GM21528 (cell line): ENCODE data around the gene ALS2.
A peak's percentile ranks its signal among the peaks of the same experiment; 100 is the strongest.
"Not testable (repeated sequence)": the region's sequence is repeated elsewhere in the genome, so short reads cannot be mapped to it uniquely, and the experiment has no call there.

Source experiments
- ATAC-seq: cut with Tn5 transposase; IDR thresholded peaks from one replicate; pipeline ENCODE4 v1.9.1; 2021; ENCODE audit warnings: mild to moderate bottlenecking, moderate library complexity; ENCODE audit not compliant: unreplicated experiment, low FRiP score

ALS2 gene

DNA sequence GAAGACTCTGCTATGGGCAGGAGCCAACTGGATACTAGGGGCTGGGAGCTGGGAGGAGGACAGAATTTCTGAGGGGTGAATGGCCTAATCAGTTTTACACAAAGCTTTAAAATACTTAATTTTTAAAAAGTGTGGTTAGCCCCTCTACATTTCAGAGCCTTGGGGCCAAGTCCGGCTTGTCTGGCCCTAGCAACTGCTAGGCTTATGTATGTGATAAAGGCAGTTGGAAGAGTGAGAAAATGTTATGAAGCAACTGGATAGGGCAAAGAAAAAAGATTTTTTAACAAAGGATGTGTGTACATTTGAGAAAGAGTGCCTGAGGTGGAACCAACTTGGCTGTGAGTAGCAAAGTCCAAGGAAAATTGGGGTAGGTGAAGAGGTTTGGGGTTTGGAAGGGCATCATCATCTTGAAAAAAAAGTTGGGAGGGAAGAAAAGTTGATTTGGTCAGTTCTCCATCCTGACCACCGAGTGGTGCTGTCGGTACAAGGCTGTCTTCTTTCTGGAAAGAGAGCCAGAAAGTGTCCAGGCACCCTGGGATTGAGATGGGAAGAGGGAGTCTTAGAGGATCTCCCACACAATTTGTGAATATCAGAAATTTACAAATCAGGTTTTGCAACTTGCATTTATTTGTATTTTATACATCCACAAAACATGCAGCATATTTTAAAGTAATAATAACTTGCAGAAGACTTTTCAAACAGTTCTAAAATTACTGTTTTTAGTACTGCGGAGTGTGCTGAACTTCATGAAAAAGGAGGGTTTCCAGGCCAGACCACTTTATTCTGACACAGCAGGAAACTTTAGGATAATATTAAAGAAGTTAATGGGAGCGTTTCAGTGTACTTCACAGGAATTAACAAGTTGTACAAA, 15.1 kb upstream of the ALS2 start:
- no peak for ATAC-seq

DNA sequence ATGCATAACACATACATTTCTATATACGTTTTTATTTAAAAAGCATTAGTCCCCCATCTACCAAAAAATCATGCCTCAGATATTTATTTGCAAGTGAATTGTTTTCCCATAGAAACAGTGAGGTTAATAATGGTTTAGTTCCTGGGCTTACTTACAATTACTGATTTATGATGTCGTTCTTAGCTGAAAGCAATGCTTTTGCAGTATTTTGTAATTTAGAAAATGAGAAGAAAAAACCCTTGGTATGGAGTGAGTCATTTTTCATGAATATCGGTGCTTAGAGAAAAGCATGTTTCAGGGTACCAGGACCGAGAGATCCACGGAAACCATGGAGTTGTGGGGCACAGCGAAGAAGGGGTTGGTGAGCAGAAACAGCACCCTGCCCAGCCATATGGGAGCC, 13.6 kb upstream of the ALS2 start:
- ATAC-seq = no peak

DNA sequence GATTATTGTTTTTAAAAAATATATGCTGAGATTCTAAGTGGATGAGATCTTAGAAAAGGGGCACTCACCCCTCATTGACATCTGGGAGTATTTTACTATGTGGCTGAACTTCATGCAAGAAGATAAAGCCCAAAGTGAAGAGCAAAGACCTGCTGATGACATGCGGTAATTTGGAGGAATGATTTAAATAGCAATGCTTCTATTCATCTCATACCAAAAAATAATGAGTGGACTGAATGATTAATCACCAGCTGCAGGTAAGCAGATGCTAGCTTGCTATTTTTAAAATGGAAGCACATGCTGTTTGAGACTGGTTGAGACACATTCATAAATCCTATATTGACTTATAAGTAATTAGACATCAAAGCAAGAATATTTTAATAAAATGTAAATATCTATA, 12.9 kb upstream of the ALS2 start:
- no peak for ATAC-seq

DNA sequence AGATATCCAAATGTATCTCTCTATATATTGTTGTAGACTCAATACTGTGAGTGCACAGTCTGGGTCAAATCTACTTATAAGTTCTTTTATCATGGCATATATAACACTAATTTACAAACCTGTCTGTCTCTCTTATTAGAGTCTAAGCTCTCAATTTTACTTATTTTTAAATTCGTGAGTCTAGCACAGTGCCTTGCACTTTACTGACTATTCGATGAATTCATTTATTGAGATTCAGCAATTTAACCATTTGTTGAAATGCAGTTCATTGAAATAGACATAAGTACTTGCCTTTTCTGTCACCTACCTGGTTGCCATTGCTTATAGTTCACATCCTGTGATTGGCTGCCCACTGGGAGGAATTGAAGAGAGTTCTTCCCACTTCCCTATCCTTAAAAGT, 10.3 kb upstream of the ALS2 start:
- ATAC-seq = no peak

DNA sequence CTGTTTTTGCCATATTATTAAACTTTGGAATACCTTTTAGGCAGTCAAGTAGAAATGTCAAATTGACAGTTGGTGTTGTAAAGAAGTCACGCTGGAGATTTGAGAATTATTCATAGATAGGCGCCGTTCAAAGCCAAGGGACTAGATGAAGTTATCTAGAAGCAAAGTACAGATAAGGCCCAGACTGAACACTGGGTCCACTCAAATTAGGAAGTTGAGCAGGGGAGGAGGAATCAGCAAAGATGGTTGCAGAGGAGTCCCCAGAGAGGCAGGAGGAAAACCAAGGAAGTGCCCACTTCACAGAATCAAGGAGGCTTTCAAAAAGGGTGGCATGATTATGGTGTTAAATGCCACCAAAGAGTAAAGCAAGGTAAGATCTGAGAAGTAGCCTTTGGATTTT, 9.6 kb upstream of the ALS2 start:
- no peak for ATAC-seq

DNA sequence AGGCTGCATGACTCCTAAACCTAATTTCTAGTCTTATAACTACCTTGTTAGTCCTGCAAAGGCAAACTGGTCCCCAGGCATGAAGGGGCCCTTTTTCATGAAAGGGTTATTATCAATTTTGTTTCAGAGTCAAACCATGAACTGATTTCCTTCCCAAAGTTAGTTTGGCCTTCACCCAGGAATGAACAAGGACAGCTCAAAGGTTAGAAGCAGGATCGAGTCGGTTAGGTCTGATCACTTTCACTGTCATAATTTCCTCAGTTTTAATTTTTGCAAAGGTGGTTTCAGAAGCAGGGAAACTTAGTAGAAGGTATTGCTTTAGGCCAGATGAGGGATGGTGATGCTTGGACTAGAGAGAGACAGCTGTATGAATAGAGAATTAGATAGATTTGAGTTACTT, 8.7 kb upstream of the ALS2 start:
- ATAC-seq = no peak

DNA sequence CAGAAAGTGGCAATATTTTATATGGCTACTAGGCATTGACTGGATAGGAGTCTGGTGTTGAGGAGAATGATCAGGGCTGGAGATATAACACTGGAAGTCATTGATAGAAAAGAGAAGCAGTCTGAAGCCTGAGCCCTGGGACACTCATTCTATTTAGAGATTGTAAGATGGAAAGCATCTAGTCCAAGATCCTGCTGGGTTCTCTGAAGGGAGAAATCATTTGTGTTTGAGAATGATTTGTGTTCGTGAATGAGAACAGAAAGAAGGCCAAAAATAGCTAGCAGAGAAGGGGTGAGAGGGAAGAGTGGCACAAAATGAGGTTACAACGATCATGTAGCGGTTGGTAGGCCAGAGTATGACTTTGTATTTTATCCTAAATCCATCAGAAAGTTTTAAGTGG, 7.6 kb upstream of the ALS2 start:
- ATAC-seq = no peak

DNA sequence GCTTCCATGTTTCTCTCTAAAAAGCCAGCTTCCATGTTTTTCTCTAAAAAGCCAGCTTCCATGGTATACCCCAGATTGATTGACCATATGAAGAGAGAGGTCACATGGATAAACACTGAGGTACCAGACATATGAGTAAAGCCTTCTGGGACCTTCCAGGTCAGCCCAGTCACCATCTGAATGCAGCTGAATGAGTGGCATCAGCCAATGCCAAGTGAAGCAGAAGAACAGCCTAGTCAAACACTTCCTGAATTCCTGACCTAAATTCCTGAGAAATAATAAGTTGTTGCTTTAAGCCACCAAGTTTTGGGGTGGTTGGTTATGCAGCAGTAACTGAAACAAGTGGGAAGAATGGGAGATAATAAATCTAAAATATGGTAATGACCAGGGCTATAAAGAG, 5.7 kb upstream of the ALS2 start:
- ATAC-seq = no peak

DNA sequence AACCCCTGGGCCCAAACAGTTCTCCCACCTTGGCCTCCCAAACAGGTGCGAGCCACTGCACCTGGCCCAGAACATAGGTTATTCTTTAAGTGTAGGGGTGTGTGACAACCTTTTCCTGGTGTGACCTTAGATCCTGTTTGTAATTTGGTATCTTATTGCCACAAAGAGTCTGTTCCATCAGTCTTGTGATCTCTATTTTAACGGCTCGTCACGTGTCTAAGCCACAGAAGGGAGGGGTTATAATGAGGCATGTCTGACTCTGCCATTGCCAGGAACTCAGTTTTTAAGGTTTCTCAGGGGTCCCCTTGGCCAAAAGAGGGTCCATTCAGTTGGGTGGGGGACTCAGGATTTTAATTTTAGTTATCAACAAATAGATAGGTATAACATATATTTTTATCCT, 4.4 kb upstream of the ALS2 start:
- no peak for ATAC-seq

DNA sequence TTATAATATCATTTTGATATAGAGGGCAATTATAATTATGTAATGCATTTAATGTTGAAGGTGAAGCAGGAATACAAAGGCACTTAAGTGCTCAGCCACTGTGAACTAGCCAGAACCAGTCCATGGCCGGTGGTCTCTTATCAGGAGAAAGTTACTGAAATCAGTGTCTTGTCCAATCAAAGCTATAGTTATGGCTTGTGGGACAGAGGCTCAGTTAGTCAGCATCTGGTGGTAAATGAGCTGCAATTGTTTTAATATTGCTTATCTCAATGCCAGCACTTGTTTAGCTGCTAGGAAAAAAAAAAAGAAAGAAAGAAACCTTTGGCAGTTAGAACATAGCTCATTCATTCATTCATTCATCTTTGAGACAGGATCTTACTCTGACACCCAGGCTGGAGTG, 3.8 kb upstream of the ALS2 start:
- no peak for ATAC-seq

DNA sequence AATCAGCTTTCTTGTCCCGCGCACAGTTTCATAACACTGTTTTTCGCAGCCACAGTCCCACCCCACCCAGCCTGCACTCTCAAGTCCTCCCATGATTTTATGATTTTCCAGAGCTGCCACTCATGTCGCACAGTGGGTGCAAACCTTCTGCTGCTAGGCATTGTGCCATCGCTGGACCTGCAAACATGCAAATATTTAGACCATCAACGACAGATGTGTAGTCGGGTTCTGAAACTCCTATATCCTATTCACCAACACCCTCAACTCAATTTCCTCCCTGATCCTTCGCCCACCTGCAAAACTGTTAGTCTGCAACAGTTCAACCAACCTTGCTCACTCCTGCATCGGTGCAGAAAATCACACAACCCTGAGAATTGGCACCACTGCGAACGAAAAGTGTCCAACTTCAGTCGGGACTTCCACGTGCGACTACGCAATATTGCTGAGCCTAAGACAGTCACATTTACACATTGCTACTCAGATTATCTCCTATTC, 871 bp upstream of the ALS2 start:
- no peak for ATAC-seq

DNA sequence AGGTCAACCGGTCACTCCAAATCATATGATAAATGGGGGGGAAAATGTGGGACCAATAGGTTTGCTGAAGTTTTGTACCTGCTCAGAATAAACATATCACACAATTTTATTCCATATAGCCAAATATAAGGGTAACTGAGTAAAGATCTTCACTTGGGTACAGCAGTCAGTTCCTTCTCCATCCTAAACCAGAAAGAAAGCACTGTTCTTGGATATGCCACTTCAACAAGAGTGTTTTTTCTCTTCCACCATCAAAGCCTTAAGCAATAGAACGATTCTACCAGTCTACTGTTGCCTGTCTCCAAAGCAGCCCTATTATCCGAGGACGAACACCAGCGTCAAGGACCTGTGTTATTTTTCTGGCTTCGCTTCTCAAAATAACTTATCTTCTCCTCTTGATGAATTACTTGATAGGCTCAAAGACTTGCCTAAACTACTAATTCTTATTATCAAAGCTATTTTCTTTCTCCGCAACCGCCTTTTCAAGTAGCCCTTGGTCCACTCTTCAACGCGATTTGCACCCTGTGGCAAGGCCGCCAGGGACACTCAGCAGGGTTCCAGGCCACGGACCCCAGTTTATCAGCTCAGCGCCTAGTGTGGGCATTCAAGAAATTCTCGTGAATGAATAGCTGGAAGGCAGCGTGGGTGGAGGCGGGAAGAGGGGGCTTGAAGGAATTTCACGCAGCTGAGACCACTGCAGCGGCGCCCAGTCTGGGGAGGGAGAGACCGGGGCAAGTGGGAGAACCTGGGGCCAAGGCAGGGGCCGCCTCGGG, 646 bp downstream of the ALS2 start:
- peak; percentile 11 for ATAC-seq

DNA sequence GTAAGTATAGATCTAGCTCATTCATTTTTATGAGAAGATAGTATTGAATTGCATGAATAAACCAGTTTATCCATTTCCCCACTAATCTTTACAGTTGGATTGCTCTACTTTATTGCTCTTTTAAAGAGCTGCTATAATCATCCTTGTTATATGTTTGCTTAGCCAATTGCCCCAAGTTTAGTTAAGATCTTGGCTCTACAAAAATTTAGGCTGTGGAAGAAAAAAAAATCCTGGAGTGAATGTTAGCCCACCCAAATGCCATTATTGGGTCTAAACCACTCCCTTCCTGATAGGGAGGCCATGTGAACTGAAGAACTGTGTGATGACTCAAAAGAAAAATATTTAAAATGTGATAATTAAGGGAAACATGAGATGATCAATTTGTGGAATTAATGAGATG, 2.9 kb downstream of the ALS2 start:
- no peak for ATAC-seq

DNA sequence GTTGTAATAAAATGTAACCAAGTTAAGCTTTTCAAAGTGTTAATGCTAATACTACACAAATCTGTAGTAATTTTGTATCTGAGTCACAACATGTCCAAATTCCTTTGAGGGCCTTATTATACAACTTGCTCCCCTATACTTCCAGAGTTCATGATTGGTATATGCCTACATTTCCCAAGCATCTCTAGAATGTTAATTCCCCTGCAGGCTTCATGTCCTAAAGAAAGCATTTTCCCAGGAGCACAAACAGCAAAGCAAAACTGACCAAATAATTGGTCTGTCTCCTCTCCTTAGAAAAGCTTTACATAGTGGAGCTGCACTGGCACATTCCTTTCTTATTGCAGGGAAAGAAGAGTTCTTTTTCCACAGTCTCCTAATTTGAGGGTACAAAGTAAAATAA, 3.7 kb downstream of the ALS2 start:
- ATAC-seq = no peak

DNA sequence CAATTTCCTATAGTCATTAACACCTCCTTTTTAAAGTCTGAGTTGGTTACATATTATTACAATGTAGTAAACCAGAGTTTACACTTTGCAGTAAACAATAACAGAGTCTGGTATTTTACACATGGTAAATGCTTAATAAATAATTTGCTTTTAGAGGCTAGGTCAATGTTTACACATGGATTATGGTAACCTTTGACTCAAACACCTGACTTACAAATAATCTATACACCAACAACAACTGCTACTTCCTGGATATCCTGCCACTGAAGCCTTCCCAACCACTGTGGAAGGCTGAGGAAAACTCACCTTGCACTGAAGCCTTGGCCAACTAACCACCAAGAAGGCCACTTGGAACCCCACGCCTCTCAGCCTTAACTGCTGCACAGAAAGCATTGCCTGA, 5.4 kb downstream of the ALS2 start:
- ATAC-seq = no peak

DNA sequence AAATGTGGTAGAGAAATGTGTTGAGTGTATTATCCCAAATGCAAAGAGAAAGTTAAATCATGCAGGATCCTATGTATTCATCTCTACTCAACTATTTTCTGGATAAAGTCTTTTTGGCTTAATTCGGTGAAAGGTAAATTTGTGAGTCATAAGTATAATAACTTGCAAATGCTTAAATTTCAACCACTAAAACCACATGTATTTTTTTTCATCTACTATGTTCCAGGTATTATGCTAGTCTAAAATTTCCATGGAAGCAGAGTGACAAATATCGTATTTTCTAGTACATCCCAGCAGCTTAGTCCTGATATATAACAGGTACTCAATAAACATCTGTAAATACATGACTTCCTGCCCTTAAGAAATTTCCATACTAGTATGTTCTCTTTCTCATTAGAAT, 6.2 kb downstream of the ALS2 start:
- no peak for ATAC-seq

DNA sequence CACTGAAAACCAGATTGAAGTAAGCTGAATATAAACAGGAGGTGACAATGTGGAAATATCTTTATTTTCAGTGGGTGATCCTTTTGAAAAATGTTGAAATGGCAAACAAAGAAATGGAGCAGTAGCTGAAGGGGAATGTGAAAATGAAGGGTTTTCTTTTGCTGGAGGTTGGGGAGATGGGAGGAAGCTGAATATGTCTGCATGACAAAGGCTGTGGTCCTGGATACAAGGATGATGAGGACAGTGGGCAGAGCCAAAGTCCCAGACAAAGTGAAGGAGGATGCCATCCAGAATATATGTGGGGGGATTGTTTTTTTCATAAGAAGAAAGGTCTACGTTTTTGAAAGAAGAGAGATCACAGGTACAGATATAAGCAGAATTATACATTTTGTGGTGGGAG, 6.7 kb downstream of the ALS2 start:
- no peak for ATAC-seq

DNA sequence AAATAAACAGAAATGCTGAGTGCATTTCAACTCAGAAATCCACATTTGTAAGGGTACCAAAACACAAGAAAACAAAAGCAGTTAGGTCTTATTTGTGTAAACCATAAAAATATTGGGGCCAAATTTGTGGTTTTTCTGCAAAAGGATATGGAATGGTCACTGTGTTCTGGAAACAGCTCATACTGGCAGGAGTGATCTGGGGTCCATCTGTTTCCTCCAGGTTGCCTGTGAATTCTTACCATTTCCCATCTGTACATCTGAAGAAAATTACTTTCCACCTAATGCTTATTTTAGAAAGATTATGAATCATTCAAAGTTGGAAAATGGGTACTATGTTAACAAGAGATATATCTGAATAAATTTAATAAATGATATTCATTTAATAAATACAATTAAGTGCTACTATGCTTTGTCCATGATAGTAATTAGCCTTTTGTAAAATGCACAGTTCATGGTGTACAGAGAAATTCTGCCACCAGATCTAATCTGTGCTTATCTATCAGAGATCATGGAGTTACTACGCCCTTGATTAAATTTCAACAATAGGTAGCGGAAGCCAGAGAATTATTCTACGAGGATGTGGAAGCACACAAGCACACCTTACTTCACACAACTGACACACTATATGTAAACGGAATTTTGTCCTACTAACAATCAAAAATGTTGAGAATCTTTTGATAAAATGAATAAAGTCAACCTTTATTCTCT, 10.9 kb downstream of the ALS2 start:
- no peak for ATAC-seq

DNA sequence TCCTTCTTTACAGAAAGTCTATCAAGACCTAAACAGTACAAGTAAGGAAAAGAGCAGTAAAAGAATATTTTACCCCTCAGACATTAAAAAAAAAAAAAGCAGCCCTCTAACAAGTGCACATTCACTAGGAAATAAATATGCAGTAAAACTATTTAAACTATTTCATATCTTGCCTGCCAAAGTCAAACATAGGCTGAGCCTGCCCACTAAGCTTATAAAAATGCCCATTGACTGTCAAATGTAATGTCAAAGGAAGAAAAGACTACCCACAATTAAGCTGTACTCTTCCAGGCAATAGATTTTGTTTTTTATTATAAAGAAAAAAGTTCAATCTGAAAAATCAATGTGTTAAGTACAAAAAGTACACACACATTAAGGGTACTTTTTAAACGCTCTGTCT, 11.8 kb downstream of the ALS2 start:
- no peak for ATAC-seq

DNA sequence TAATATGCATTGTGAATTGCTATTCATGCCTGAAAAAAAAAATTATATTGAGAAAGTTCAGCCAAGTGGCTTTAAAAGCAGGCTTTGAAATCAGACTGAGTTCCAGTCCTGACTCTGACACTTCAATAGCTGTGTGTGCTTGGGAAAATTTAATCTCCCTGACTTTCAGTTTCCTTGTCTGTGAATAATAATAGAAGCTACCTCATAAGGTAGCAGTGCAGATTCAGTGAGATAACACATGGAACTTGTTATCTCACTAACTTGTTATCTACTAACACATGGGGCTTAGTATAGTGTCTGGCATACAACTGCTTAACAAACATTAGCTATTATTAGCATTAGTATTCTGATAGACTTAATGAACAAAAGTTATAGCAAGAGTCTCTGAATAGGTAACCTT, 14.9 kb downstream of the ALS2 start:
- ATAC-seq = no peak

DNA sequence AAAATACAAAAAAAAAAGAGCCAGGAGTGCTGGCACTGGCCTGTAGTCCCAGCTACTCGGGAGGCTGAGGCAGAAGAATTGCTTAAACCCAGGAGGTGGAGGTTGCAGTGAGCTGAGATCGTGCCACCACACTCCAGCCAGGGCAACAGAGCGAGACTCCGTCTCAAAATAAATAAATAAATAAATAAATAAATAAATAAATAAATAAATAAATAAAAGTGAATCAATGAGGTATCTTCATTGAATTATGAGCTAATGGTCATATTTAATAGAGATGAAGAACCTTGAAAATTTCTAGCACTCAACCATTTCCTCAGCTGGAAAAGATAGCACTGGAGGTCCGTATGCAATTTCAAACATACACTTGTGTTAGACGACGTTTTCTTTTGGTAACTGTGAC, 16.3 kb downstream of the ALS2 start:
- not testable (repeated sequence) for ATAC-seq
